IPS DF 4.7 (cell line): ENCODE measurements around the gene PAM.
"Not testable (repeated sequence)": the region's sequence is repeated elsewhere in the genome, so short reads cannot be mapped to it uniquely, and the experiment has no call there.

Experiments
- DNase-seq: peaks from one replicate; pipeline ENCODE4 v3.0.0-alpha.2; 2013; ENCODE audit warnings: low spot score; ENCODE audit errors: extremely low read depth

PAM gene

DNA sequence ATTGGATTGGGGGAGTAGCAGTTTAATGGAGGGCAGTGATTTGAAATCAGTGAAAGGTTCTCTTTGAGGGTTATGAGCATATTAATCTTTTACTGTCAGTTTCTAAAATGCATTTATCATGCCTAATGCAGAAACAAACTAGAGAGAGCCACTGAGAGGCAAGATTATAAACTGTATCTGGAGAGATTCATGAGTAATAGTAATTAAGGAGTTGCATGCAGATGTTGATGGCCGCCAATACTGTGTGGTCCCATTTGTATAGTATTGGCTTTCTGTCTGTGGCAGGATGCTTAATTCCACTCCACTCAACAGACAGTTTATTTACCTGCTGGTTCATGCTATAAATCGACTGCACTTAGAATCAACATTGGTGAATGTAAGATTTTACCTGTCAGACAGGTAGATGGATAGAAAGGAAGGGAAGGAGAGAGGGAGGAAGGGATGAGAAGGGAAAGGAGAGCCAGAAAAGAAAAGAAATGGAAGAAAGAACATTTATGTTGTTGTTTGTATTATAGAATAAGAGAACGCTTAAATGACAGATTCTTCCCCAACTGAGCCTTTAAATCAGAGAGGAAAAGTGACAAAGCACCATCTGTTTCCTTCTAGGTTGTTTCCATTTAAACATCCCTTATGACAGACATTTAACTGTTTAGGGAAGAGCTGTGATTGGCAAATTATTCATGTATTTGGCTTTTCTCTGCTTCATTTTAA is 146.5 kb downstream of the PAM start:
- no peak for DNase-seq

DNA sequence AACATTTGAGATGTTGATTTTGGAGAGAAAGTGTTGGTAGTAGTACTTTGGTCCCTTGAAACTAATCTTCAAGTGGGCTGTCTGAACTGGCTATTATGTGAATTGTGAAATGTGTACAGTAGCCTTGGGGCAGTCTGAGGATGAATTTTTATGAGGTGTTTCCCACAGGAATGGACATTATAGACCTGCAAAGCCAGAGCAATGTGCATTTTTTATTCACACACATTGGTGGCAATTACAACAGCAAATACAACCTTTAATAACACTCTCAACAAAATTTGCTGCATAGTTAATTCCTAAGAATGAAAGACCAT is 147.0 kb downstream of the PAM start:
- DNase-seq, result no peak

DNA sequence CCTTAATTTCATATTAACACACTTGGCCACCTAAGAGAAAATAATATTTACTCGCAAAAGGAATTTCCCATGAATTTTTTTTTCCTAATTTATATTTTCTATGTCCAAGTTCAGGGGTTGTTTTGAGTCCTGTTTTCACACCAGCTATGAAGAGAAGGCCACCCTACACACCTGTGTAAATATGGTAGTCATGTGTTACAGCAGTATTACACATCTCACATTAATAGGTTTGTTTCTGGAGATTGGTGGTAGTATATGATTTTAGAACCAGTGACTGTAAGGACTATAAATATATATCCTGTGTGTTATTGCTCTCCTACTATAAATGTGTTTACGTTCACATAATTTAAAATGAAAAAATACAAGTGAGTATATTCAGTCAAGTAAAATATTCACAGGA is 147.5 kb downstream of the PAM start:
- no peak for DNase-seq

DNA sequence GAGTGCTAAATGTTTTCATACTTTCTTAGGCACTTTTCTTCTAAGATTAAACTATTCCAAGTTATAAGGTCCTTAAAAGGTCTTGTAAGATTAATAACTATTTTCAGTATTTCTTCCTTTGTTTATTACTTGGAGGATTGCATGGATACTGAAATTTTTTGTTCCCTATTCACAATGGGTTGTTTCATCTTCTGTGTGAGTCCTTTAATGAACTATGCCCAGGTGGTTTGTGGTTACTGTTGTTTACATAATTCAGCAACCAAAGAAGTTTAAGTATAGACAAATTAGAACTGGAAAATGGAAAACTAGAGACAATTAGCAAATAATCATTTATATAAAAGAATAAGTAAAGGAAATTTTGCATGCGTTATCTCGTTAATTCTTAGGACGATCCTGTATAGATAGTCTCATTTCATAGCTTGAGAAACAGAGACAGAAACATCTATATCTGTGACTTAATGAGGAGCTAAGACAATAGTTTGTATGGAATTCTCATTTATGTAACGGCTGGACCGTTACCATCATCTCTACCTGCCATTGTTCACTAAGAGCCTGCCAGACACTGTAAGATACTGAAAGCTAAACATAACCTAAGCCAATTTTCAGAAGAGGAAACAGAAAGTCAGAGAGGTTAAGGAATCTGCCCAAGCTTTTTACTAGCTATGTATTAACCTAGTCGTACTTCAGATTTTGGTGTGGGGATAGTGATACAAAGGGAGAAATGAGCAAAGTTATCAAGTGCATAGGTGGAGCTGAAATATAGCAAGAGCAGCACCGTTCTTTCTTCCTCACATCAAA is 148.2 kb downstream of the PAM start:
- DNase-seq, result no peak

DNA sequence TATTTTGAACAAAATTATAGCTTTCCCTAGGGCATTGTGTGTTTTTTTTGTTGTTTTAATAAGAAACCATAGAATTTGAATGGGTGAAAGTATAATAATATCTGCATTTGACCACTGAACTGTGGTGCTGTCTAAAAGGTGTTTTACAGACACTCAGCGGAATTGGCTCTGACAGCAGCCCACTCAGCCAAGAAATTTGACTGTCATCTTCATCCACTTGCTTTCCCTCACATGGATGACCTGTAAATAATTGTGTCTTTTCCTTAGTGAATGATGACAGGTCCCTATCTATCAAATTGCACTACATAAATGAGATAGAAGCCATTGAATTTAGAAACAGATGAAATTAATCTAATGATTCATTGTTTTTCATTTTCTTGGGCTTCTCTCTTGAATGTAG is 150.0 kb downstream of the PAM start:
- DNase-seq, result no peak

DNA sequence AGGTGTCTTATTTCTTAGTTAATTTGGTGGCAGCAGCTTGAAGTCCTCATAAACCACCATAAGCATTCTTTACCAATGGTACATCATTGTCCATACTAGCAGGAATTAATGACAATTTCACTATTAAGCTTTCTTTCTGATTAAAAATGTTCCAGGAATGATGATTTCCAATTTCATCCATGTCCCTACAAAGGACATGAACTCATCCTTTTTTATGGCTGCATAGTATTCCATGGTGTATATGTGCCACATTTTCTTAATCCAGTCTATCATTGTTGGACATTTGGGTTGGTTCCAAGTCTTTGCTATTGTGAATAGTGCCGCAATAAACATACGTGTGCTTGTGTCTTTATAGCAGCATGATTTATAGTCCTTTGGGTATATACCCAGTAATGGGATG is 152.0 kb downstream of the PAM start:
- not testable (repeated sequence) for DNase-seq

DNA sequence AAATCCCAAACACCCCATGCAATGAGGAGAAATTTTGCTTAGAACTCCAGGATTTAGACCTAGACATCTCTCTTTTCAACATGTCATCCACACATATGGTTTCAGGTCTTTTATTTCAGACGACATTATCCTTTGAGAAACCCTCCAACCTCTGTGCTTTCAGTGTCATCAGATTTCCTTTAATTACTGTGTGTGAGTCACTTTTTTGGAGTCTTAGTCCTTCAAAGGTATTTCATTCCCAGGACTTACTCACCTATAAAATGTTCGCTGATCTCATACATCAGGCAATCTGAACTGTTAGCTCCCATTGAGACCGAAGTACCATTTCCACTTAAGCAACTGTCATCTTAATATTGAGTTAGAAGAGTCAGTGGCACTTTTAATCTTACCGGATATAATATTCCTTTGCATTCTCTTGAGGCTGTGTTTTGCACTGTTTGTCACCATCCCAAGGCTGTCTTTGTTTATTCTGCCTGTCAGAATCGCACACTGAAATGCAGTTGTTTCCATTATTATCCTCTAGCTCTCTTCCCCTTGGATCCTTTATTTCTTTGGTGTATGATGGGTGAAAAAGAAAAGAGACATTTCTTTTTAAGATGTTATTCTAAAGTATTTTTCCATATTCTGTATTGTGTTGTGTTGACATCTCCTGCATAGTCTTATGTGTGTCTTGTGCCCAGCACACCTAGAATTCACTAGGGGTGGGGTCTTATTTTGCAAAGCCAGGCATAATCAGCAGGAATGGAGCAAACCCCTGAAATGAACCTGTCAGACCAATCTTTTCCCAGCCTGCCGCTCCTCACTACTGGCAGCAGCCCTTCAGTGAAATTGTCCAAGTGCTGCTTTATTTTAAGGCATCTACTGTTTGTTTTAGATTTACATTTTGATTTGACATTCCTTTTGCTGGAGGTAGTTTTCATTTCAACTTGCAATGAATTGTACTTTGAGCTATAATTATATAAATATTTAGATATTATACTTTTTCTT is 155.4 kb downstream of the PAM start:
- DNase-seq, result no peak

DNA sequence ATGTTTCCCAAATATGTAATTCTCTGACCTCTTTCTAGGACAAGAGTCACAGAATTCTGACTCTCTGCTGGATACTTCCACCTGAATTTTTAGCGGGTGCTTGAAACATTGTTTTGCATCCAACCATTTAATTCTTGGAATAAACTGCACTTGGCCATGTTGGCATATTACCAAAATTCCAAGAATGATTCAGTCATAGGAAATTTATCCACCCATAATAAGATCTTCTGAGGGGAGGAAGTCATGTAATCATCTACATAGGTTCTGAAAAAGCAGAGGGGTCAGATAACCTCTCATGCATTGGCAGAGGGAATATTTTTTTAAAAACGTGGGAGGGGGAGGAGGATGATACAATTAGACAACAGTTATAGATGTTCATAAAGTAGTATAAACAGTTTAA is 156.9 kb downstream of the PAM start:
- no peak for DNase-seq

DNA sequence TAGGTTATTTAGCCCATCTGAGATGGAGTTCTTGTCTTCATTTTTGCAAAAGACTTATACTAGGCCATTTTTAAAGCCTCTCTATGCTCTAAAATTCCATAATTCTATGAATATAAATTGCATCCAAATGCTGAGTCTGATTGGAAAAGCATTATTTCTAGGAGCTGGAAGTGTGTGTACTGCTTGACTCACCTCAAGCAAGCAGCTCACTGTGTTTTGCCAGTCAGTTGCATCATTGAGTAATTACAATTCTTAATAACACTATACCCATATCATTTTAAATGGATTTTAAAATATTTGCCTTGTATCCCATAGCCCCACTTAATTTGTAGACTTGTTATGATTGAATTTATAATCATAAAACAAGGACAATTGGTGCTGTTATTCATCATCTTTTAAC is 161.0 kb downstream of the PAM start:
- DNase-seq, result no peak

DNA sequence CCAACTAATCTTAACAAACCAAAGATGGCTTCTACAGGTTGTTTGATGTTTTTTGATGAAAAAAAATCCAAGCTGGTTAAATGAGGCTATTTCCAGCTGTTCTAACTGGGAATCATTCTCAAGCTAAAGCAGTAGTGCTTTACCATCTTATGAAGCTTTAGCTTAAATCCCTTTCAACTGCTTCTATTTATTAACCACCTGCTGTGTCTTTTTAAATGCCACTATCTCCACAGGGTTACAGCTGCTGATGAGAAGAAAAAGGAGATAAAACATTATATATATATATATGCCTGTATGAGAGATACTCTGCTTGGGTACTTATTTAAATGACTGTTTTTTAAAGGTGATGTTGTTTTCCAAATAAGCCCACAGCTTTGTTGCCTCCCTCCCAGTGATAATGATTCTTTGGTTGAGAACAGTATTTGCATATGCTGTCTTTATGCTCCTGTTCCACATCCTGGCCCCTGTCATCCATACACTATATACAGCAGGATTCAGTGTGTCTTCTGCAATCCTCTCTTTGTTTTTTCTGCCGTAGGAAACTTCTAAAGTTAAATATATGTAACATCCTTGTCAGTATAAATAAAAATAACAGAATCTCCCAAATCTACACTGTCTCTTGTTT is 164.0 kb downstream of the PAM start:
- no peak for DNase-seq

DNA sequence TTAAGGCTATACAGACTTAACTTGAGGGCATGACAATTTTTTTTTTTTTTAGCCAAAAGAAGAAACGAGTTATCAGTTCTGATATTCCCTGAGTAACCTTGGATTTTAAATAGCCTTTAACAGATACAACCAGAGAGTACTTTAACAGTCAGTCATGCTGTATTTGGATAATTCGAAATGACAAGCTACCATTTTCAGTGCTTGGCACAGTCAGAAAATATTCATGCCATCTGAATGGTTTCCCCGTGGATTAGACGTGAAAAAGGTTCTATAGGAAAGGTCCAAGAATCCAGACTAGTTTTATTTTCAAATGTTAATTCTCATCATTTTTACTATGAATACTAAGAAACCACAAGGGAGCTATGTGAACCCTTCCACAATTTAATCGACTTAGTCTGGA is 165.7 kb downstream of the PAM start:
- DNase-seq, result no peak

DNA sequence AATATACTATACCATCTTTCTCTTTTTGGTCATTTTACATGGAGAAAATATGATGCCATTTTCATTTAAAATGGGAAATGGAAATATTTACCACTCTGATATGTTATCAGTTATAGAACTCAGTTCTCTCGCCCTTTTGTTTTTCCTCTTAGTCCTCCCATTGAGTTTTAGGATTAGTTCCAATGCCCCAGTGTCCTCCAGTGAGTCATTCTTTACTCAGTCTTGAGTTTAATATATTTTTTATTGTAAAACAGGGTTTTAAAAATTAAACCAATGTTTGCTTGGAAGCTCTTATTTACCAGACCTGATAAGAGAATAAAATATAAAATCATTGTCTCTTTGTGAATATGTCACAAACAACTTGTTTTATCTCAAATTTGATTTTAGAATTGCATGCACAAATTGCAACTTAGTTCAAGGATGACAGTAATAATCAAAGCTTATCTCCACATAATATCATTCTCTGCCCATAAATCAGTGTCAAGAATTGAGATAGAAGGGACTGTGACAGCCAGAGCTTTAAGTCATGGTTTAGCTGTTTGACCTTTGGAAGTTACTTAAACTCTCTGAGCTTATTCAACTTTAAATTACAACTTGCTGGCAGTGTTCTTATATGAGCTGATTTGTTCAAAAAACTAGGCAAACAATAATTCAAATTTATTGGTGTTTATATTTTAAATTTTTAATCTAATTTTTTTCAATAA is 166.4 kb downstream of the PAM start:
- DNase-seq, result no peak

DNA sequence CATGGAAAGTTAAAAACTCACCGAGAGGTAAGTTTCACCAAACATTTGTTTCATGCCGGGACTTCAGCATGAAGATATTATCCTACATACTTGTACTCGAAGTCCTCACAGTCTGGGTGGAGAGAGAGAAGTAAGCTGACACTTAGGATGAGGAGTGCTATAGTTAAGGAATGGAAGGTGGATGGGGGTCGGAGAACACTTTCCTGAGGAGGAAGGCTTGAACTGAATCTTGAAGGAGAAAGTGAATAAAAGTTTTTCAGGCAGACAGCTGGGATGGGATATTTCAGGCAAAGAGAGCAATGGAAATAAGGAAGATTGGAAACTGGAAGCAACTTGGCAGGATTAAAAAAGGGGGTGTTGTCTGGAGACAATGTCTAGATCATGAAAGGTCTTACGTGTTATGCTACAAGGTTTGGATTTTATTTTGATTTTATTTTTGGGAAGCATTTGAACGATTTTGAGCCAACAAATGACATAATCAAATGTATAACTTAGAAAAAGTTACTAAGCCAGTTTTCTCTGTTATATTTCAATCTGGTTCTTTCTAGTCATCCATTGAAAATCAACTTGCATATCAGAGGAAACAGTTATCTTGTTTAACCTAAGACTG is 167.1 kb downstream of the PAM start:
- no peak for DNase-seq

DNA sequence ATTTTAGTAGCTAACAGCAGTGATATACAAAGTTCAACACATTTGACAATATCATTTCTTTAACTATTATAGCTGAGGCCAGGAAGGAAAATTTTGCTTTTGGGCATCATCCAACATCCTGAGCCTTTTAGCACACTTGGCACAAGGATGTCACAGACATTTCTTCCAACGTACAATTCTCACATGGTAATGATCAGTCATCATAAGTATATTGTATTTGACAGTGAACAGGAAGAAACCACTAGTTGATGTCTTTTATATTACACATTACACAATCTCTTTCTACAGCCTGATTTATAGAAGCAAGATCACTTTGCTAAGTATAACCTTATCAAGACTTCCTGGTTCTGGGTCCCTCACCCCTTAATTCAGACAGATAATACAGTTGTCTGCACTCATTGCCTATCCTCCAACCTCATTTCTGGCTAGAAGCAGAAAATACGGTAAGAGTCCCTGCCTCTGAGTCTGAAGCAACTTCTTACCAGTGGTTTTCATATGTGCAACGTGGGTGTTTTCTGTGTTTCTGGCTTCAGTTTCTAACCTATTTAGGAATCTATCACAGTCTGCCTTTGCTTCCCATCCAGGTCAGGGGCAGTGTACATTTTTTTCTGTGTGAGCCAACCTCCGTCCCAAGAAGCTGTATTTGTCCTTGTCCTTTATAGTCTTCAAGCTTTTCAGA is 167.8 kb downstream of the PAM start:
- no peak for DNase-seq

DNA sequence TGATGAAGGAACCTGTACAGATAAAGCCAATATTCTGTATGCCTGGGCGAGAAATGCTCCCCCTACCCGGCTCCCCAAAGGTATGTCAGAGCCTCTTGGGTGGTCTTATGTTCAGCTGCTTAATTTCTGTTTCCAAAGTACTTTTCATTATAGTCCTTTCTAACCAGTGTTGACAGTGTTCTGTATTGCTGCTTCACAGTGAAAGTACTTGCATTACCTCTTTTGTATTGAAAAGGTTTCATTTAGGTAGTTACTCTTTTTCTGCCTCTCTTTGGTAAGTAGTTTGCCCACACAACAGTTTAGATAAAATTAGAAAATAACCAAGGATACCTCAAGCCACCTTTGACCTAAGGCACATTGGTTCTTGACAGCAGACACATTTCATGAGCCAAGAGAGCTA is 169.9 kb downstream of the PAM start:
- DNase-seq, result no peak

DNA sequence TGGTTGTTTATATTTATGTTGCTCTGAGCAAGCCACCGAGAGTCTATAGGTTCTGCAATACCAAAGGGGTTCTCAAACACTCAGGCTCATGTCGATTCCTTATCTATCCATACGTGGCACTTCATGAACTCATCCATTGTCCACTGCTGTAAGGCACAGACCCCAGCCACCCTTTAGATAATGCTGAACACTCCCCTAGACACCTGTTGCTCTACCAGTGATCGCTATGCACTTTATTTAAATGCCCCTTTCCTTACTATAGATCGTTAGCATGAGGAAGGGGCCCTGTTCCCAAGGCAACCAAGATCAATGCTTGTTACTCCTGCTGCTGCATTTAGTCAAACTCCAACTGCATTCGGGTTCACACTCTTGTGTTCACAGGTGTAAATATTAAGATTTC is 171.9 kb downstream of the PAM start:
- no peak for DNase-seq

DNA sequence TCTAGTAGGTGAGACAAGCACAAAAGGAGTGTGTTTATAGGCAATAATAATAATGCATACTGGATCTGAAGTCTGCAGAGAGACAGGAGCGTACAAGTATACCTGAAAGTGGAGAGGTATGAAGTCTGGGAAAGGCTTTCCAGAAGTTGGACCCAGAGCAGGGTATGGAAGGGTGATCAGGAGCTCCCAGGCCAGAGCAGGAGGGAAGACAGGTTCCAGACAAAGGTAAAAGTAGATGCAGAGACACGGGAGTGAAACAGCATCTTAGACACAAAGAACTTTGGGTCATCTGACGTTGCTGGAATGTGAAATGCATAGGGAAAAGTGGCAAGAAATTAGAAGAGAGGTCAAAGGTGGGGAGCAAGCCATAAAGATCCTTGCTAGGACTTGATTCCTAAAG is 175.1 kb downstream of the PAM start:
- no peak for DNase-seq

DNA sequence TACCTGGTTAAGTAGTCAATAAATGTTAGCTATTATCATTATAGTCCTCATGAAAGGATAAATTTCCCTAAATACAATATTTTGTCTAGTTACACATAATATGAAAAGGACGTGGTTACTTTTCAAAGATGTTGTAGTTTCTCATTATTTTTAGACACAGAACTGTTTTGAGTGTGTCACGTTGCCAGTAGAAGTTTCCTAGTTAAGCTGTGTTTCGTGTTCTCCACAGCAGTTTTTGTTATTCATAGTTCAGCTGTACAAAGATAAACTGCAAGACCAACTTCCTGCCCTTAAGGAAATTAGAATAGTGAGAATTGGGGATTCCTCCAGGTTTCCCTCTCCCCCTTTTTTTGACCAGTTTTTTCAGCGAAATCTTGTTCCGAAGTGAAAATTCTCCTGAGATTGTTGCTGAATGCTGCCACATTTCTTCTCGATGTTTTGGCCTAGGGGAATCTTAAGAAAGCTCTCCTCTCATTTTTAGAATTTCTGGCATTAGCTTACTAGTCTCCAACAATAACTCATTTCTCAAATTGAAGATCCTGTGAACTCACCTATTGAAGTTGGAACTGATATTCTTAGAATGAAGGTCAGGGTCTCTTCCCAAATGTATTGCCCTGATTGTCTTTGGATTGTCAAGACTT is 176.1 kb downstream of the PAM start:
- DNase-seq, result no peak

DNA sequence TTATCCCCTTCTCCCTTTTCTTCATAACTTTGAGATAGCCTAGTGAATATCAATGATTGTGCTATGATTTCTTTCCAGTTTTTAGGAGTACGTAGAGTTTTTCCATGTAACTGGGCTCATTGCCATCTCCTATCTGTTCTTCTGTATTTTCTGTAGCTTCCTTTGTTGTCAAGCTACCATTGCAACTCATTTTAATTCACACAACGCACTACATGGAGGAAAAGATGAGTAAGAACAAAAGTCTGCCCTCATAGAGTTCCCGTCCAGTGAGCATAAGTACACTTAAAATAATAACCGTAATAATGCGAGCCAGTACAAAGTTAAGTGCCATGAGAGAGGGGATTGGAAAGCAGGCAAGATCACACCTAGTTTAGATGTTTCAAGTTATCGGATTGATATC is 177.7 kb downstream of the PAM start:
- no peak for DNase-seq

DNA sequence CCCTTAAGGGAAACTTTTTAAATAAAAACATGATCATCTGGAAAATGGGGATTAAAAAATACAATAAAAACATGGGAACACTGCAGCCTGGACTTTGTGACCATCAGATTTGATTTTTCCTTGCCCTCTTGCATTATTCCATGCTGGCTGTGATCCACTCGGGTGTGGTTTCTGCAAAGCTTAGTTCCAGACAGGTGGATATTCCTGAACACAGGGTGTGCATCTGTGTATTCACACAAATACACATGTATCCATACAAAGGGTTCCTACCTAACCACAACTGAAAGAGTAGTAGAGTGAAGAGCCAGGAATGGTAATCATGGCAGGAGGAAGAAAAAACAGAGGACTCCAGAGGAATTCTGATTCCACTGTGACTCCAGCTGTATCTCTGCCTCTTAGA is 178.2 kb downstream of the PAM start:
- no peak for DNase-seq
